HEK293 (cell line): ENCODE measurements around the gene BTK.

Experiments used
- INSM2 ChIP-seq: fragments of 450-650 bp; formaldehyde crosslinking; IDR thresholded peaks from 2 replicates; pipeline ENCODE4 v1.5.1; 2016; ENCODE audit warnings: missing biosample characterization, missing genetic modification characterization
- KLF9 ChIP-seq: fragments of 450-650 bp; formaldehyde crosslinking; IDR thresholded peaks from 2 replicates; pipeline ENCODE4 v1.5.1; 2016; ENCODE audit warnings: missing biosample characterization, missing genetic modification characterization, low read depth
- REPIN1 ChIP-seq: fragments of 450-650 bp; formaldehyde crosslinking; IDR thresholded peaks from 2 replicates; pipeline ENCODE4 v1.5.1; 2017; ENCODE audit warnings: missing biosample characterization, missing genetic modification characterization, low read depth
- SALL2 ChIP-seq: fragments of 450-650 bp; formaldehyde crosslinking; IDR thresholded peaks from 2 replicates; pipeline ENCODE4 v1.5.0; 2017; ENCODE audit warnings: missing biosample characterization, mild to moderate bottlenecking, missing genetic modification characterization, borderline replicate concordance
- SP2 ChIP-seq: fragments of 450-650 bp; formaldehyde crosslinking; IDR thresholded peaks from 2 replicates; pipeline ENCODE4 v1.5.1; 2016; ENCODE audit warnings: missing biosample characterization, missing genetic modification characterization
- ZBTB10 ChIP-seq: fragments of 450-650 bp; formaldehyde crosslinking; IDR thresholded peaks from 2 replicates; pipeline ENCODE4 v1.5.1; 2016; ENCODE audit warnings: missing biosample characterization, missing genetic modification characterization
- ZBTB26 ChIP-seq: fragments of 450-650 bp; formaldehyde crosslinking; optimal IDR thresholded peaks from 2 replicates; pipeline ENCODE3; 2016; ENCODE audit warnings: missing biosample characterization, mild to moderate bottlenecking, missing genetic modification characterization
- ZBTB44 ChIP-seq: fragments of 450-650 bp; IDR thresholded peaks from 2 replicates; pipeline ENCODE4 v1.5.1; 2018; ENCODE audit warnings: missing biosample characterization, mild to moderate bottlenecking, missing genetic modification characterization
- ZBTB48 ChIP-seq: fragments of 450-650 bp; formaldehyde crosslinking; IDR thresholded peaks from 2 replicates; pipeline ENCODE4 v1.5.1; 2016; ENCODE audit warnings: missing biosample characterization, missing genetic modification characterization
- ZBTB6 ChIP-seq: fragments of 450-650 bp; formaldehyde crosslinking; IDR thresholded peaks from 2 replicates; pipeline ENCODE4 v1.5.1; 2017; ENCODE audit warnings: missing biosample characterization, missing genetic modification characterization
- ZFP41 ChIP-seq: fragments of 450-650 bp; formaldehyde crosslinking; IDR thresholded peaks from 2 replicates; pipeline ENCODE4 v1.5.1; 2016; ENCODE audit warnings: missing biosample characterization, missing genetic modification characterization, borderline replicate concordance
- ZIC2 ChIP-seq: fragments of 450-650 bp; formaldehyde crosslinking; IDR thresholded peaks from 2 replicates; pipeline ENCODE4 v1.5.1; 2016; ENCODE audit warnings: missing biosample characterization, missing genetic modification characterization
- ZNF16 ChIP-seq: fragments of 450-650 bp; formaldehyde crosslinking; IDR thresholded peaks from 2 replicates; pipeline ENCODE4 v1.5.1; 2016; ENCODE audit warnings: low read depth, missing biosample characterization, missing genetic modification characterization
- ZNF223 ChIP-seq: fragments of 450-650 bp; formaldehyde crosslinking; IDR thresholded peaks from 2 replicates; pipeline ENCODE4 v1.5.1; 2016; ENCODE audit warnings: missing biosample characterization, missing genetic modification characterization
- ZNF274 ChIP-seq, 2 experiments: fragments of 200-500 bp in 1 of 2; fragments of 450-650 bp in 1 of 2; sonication (Bioruptor generic) in 1 of 2; formaldehyde crosslinking in 1 of 2; IDR thresholded peaks; 2 replicates each; pipeline versions ENCODE4 v1.5.1 to v1.6.1; 2014 to 2016; ENCODE audit warnings: borderline replicate concordance in 1 of 2, inconsistent platforms in 1 of 2, low read length in 1 of 2, missing biosample characterization in 1 of 2, missing genetic modification characterization in 1 of 2
- ZNF449 ChIP-seq: fragments of 450-650 bp; formaldehyde crosslinking; IDR thresholded peaks from 2 replicates; pipeline ENCODE4 v1.5.1; 2017; ENCODE audit warnings: missing biosample characterization, mild to moderate bottlenecking, missing genetic modification characterization, moderate library complexity
- ZNF510 ChIP-seq: fragments of 450-650 bp; formaldehyde crosslinking; IDR thresholded peaks from 2 replicates; pipeline ENCODE4 v1.5.1; 2018; ENCODE audit warnings: mild to moderate bottlenecking, missing genetic modification characterization, missing biosample characterization; ENCODE audit not compliant: insufficient replicate concordance
- ZNF529 ChIP-seq: fragments of 450-650 bp; formaldehyde crosslinking; IDR thresholded peaks from 2 replicates; pipeline ENCODE4 v1.5.1; 2017; ENCODE audit warnings: missing genetic modification characterization, missing biosample characterization; ENCODE audit not compliant: insufficient replicate concordance
- ZNF530 ChIP-seq: fragments of 450-650 bp; formaldehyde crosslinking; IDR thresholded peaks from 2 replicates; pipeline ENCODE4 v1.5.1; 2016; ENCODE audit warnings: low read depth, missing biosample characterization, missing genetic modification characterization
- ZNF654 ChIP-seq: fragments of 450-650 bp; formaldehyde crosslinking; IDR thresholded peaks from 2 replicates; pipeline ENCODE4 v1.5.1; 2016; ENCODE audit warnings: low read depth, missing biosample characterization, missing genetic modification characterization
- ZNF660 ChIP-seq: fragments of 450-650 bp; IDR thresholded peaks from 2 replicates; pipeline ENCODE4 v1.5.1; 2018; ENCODE audit warnings: missing biosample characterization, mild to moderate bottlenecking, missing genetic modification characterization
- ZNF664 ChIP-seq: fragments of 450-650 bp; formaldehyde crosslinking; IDR thresholded peaks from 2 replicates; pipeline ENCODE4 v1.5.1; 2016; ENCODE audit warnings: missing biosample characterization, missing genetic modification characterization
- ZNF776 ChIP-seq: fragments of 450-650 bp; formaldehyde crosslinking; IDR thresholded peaks from 2 replicates; pipeline ENCODE4 v1.5.0; 2017; ENCODE audit warnings: missing biosample characterization, missing genetic modification characterization, borderline replicate concordance
- ZSCAN5A ChIP-seq: fragments of 450-650 bp; formaldehyde crosslinking; IDR thresholded peaks from 2 replicates; pipeline ENCODE4 v1.5.1; 2016; ENCODE audit warnings: missing biosample characterization, missing genetic modification characterization

Gene BTK

GRCh38 chrX:101390664-101391525 is 4.9 kb upstream of the BTK start, which contains the start of gene RPL36A (continued):
- TF ChIP-seq ZNF664 (tag by site-specific recombination) (peak; percentile 33; the same call in 1 of the 2 replicates), ZBTB48 (no peak), ZNF274 (IDR thresholded peaks at IDR 0.05; ENCODE audit: low read length) (no peak), ZNF274 (tag by site-specific recombination; IDR thresholded peaks at IDR 0.05; ENCODE audit: borderline replicate concordance) (no peak), ZNF16 (tag by site-specific recombination) (0 out of 2 replicates have a peak, but pooled peaks have one; percentile 27), REPIN1 (tag by site-specific recombination) (no peak), ZFP41 (tag by site-specific recombination) (no peak), ZNF449 (tag by site-specific recombination) (peak; percentile 18; the same call in 1 of the 2 replicates), SP2 (peak; percentile 85), ZNF529 (tag by site-specific recombination) (no peak), SALL2 (tag by site-specific recombination) (no peak), ZNF530 (no peak), ZNF510 (tag by site-specific recombination) (peak; percentile 16), ZSCAN5A (0 out of 2 replicates have a peak, but pooled peaks have one; percentile 27), ZBTB10 (tag by site-specific recombination) (peak; percentile 74; the same call in 1 of the 2 replicates), ZBTB44 (tag by site-specific recombination) (peak; percentile 56; the same call in 1 of the 2 replicates), ZNF223 (no peak), ZBTB6 (tag by site-specific recombination) (no peak), ZBTB26 (peak; percentile 31), ZIC2 (tag by site-specific recombination) (no peak), INSM2 (tag by site-specific recombination) (0 out of 2 replicates have a peak, but pooled peaks have one; percentile 9), ZNF654 (peak; percentile 14; the same call in 1 of the 2 replicates), ZNF660 (peak; percentile 92), KLF9 (no peak), ZNF776 (tag by site-specific recombination) (no peak)
